Heart left ventricle (tissue), 16 donors: ENCODE data around the gene DMBT1. TPM values are rescaled to one million over a fixed set of nuclear protein-coding genes. Genes with fewer than 3 reads are reported as not detected.
"Not testable (repeated sequence)": the region's sequence is repeated elsewhere in the genome, so short reads cannot be mapped to it uniquely, and the experiment has no call there.

Source experiments
- ATAC-seq, 4 donors: fragments of 200-7000 bp; cut with Tn5 transposase; one replicate each; pipeline ENCODE4 v1.9.1; 2020 to 2022; ENCODE audit warnings: moderate library complexity in 4 of 4, mild to moderate bottlenecking in 3 of 4, moderate number of reproducible peaks in 1 of 4
- DNase-seq, 5 donors: peaks; one replicate each; pipeline ENCODE4 v3.0.0-alpha.2; 2020
- H3K27ac ChIP-seq, 12 donors: fragments of 200-600 bp; sonication (generic) in 4 of 12; one replicate each; pipeline versions ENCODE4 v1.5.0 to v1.8.0; 2016 to 2022; ENCODE audit warnings: mild to moderate bottlenecking in 2 of 12
- H3K27me3 ChIP-seq, 9 donors: fragments of 200-600 bp; sonication (generic) in 2 of 9; one replicate each; pipeline versions ENCODE4 v1.5.1 to v1.8.0; 2016 to 2022; ENCODE audit warnings: mild to moderate bottlenecking in 3 of 9
- H3K36me3 ChIP-seq, 9 donors: fragments of 200-600 bp; sonication (generic) in 2 of 9; one replicate each; pipeline versions ENCODE4 v1.5.0 to v1.8.0; 2018 to 2022; ENCODE audit warnings: mild to moderate bottlenecking in 2 of 9
- H3K4me1 ChIP-seq, 12 donors: fragments of 200-600 bp; sonication (generic) in 4 of 12; one replicate each; pipeline versions ENCODE4 v1.5.0 to v1.8.0; 2016 to 2022; ENCODE audit warnings: mild to moderate bottlenecking in 3 of 12
- H3K4me3 ChIP-seq, 12 donors: fragments of 200-600 bp; sonication (generic) in 4 of 12; one replicate each; pipeline versions ENCODE4 v1.5.0 to v1.8.0; 2017 to 2022; ENCODE audit warnings: mild to moderate bottlenecking in 9 of 12, moderate library complexity in 4 of 12
- H3K9me3 ChIP-seq, 12 donors: fragments of 200-600 bp; sonication (generic) in 4 of 12; one replicate each; pipeline versions ENCODE4 v1.5.0 to v1.8.0; 2016 to 2022; ENCODE audit warnings: mild to moderate bottlenecking in 1 of 12
- CTCF ChIP-seq, 12 donors: fragments of 200-600 bp; sonication (generic) in 4 of 12; IDR thresholded peaks; one replicate each; pipeline versions ENCODE4 v1.5.0 to v1.8.0; 2018 to 2022; ENCODE audit warnings: antibody characterized with exemption in 12 of 12, mild to moderate bottlenecking in 5 of 12
- POLR2A ChIP-seq, 2 donors: fragments of 450-650 bp; IDR thresholded peaks; one replicate each; pipeline ENCODE4 v1.6.1; 2017; ENCODE audit warnings: antibody characterized with exemption in 2 of 2, mild to moderate bottlenecking in 2 of 2, moderate library complexity in 2 of 2
- WGBS, 4 donors: extraction: QIAGEN DNeasy Blood & Tissue Kit in 2 of 4; methylation state at CpG; one replicate each; pipeline versions ENCODE4 v1.1.5 to v1.1.7; 2013 to 2018; 5-methylcytosine and 5-hydroxymethylcytosine counted together
- intact Hi-C, 10 donors: fragments of 100-400 bp; cut with DNase I; formaldehyde crosslinking; loops; one replicate each; pipeline versions ENCODE4 v1.11.1 to v1.14.2; 2022
- polyA plus RNA-seq, 2 donors: library from polyadenylated mRNA; stranded (reverse); fragments of 200-250 nt; gene quantifications; one replicate each; pipeline ENCODE4 v1.2.3, GENCODE V29; 2013
- total RNA-seq, 9 donors: library from RNA; depleted of rRNA in 2 of 9; stranded (reverse); fragments of >200 nt in 2 of 9; fragmentation: NEBNext Ultra II Directional in 3 of 9; extraction: Animal tissue kit (Norgen Biotek cat#: 25700) in 3 of 9; gene quantifications; one replicate each; pipeline versions ENCODE4 v1.1.0 to v1.2.4, GENCODE V29; 2016 to 2023
- donor health status: ischemic (EF 13 %, LVEDD 7.1; RV severe dilation, severe dysfunction).
- donor health status: healthy with polysubstance abuse.
- donor health status: DM: no; HTN: yes; CAD: no.
- donor health status: DM: no; HTN: no; CAD: no.
- donor health status: ischemic (EF 25% LVEDD 6.9; RV normal size, moderate dysfunction).
- donor health status: ischemic (EF 25% LVEDD 5.7; RV mildly dilated, moderate dysfunction).
- donor health status: healthy.
- donor health status: DM: yes; HTN: yes; CAD: no.
- donor health status: ischemic (EF 35%, LVEDD 5.7; RV mildly dilated, moderate dysfunction).
- donor health status: nonischemic (EF 11% LVEDD 7.7; RV severe dilation, severe dysfunction).
- donor health status: DM: yes; HTN: yes; CAD: no.
- donor health status: PGD.
- donor health status: ischemic (EF 29% LVEDD 5.4; RV normal size, mild dysfunction).
- donor health status: nonischemic (EF 23%, LVEDD 6.1; RV moderate dilation, normal function).

Gene DMBT1
- total and polyA plus RNA-seq, 11 donors: 0.04 to 0.49 (median 0.10) TPM; not detected in 5

- no peak for DNase-seq
- WGBS, 4 donors: 85 to 95% (median 90%) methylated on average over 3 of the region's 3 CpGs
Observed at GRCh38 chr10:122571892-122572291, 11.3 kb downstream of the DMBT1 start.

GRCh38 chr10:122575776-122576175 is 15.2 kb downstream of the DMBT1 start:
- intact Hi-C loops: no loop called here
- no peak for TF ChIP-seq CTCF (IDR thresholded peaks at IDR 0.05)
- no peak for TF ChIP-seq POLR2A (IDR thresholded peaks at IDR 0.05)
- H3K27me3 ChIP-seq: no peaks in the 10 kb centered on the region
- WGBS, 4 donors: 49 to 79% (median 60%) methylated on average over 1 to 3 of the region's 3 CpGs
- no peaks in the 10 kb centered on the region for H3K36me3 ChIP-seq
- H3K4me1 ChIP-seq: no peaks in the 10 kb centered on the region
- H3K27ac ChIP-seq: no peak overlapping the region
- no peak overlapping the region for H3K4me3 ChIP-seq
- DNase-seq (no peak), ATAC-seq (no peak)
- peaks cover 0 to 12% (median 2%) of the 10 kb centered on the region in 12 donors for H3K9me3 ChIP-seq

More at GRCh38 chr10:122571892-122572291, 11.3 kb downstream of the DMBT1 start:
- no peaks in the 10 kb centered on the region for H3K4me1 ChIP-seq
- intact Hi-C loops: no loop called here
- no peak for TF ChIP-seq POLR2A (IDR thresholded peaks at IDR 0.05)
- no peak for TF ChIP-seq CTCF (IDR thresholded peaks at IDR 0.05)
- no peaks in the 10 kb centered on the region for H3K36me3 ChIP-seq
- no peak overlapping the region for H3K4me3 ChIP-seq
- H3K9me3 ChIP-seq: peaks cover 0 to 12% (median 2%) of the 10 kb centered on the region in 12 donors
- H3K27ac ChIP-seq: no peak overlapping the region
- ATAC-seq: no peak
- no peaks in the 10 kb centered on the region for H3K27me3 ChIP-seq

DNA sequence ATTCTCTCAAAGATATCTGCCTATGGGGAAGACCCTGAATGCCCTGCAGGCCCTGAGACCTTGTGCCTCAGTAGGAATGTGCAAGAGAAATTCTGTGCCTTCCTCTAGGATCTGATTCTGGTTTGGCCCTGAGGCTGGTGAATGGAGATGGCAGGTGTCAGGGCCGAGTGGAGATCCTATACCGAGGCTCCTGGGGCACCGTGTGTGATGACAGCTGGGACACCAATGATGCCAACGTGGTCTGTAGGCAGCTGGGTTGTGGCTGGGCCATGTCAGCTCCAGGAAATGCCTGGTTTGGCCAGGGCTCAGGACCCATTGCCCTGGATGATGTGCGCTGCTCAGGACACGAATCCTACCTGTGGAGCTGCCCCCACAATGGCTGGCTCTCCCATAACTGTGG is 15.7 kb downstream of the DMBT1 start:
- ATAC-seq (no peak), DNase-seq (no peak)
- intact Hi-C loops: no loop called here
- no peaks in the 10 kb centered on the region for H3K4me1 ChIP-seq
- TF ChIP-seq CTCF (IDR thresholded peaks at IDR 0.05) (no peak), POLR2A (IDR thresholded peaks at IDR 0.05) (no peak)
- no peaks in the 10 kb centered on the region for H3K27me3 ChIP-seq
- no peak overlapping the region for H3K27ac ChIP-seq
- WGBS, 4 donors: 75 to 87% (median 83%) methylated on average over 6 of the region's 6 CpGs
- peaks cover 0 to 12% (median 2%) of the 10 kb centered on the region in 12 donors for H3K9me3 ChIP-seq
- no peaks in the 10 kb centered on the region for H3K36me3 ChIP-seq
- no peak overlapping the region for H3K4me3 ChIP-seq

- Histone ChIP-seq H3K4me1 (no peaks in the 10 kb centered on the region), H3K27me3 (no peaks in the 10 kb centered on the region), H3K9me3 (peaks cover 0 to 12% (median 2%) of the 10 kb centered on the region in 12 donors), H3K36me3 (no peaks in the 10 kb centered on the region), H3K27ac (no peak overlapping the region), H3K4me3 (no peak overlapping the region)
- ATAC-seq (no peak), DNase-seq (no peak)
- intact Hi-C loops: no loop called here
- TF ChIP-seq CTCF (IDR thresholded peaks at IDR 0.05): no peak
- no peak for TF ChIP-seq POLR2A (IDR thresholded peaks at IDR 0.05)
- WGBS, 4 donors: 83 to 90% (median 86%) methylated on average over 12 of the region's 12 CpGs
Observed at GRCh38 chr10:122577311-122577885, 16.8 kb downstream of the DMBT1 start.

DNA sequence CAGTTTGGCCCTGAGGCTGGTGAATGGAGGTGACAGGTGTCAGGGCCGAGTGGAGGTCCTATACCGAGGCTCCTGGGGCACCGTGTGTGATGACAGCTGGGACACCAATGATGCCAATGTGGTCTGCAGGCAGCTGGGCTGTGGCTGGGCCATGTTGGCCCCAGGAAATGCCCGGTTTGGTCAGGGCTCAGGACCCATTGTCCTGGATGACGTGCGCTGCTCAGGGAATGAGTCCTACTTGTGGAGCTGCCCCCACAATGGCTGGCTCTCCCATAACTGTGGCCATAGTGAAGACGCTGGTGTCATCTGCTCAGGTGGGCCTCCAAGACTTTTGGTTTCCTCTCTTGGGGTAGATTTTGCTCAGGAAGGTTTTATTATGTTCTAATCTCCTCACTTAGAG is 25.5 kb downstream of the DMBT1 start:
- H3K4me1 ChIP-seq, DNase-seq, ATAC-seq, H3K27ac ChIP-seq, H3K4me3 ChIP-seq, H3K36me3 ChIP-seq, H3K27me3 ChIP-seq, intact Hi-C loops, H3K9me3 ChIP-seq: not testable (repeated sequence)
- 85 to 95% (median 91%) methylated on average over 5 to 7 of the region's 7 CpGs for WGBS, 4 donors
